ENCODE results near the gene BTLA.
A peak's percentile ranks its signal among the peaks of the same experiment; 100 is the strongest.
"Not testable (repeated sequence)": the region's sequence is repeated elsewhere in the genome, so short reads cannot be mapped to it uniquely, and the experiment has no call there.

The BTLA gene

GRCh38 chr3:112498914-112499711, at the start of gene BTLA:
BTLA (minus strand) TSS chr3:112499472; CDS start chr3:112499358, 114 bp downstream.
- no peak for DNase-seq

- DNase-seq = no peak
These were observed 47.0 kb upstream of the BTLA start for GRCh38 chr3:112546216-112546759.

- no peak for DNase-seq
These were observed 40.8 kb upstream of the BTLA start for GRCh38 chr3:112539825-112540650.

GRCh38 chr3:112531358-112531781, 32.1 kb upstream of the BTLA start:
- DNase-seq = no peak

GRCh38 chr3:112530573-112530972, 31.3 kb upstream of the BTLA start:
- no peak for DNase-seq

- DNase-seq = not testable (repeated sequence)
These were observed 24.9 kb upstream of the BTLA start for GRCh38 chr3:112524127-112524526.

- DNase-seq = no peak
These were observed 20.2 kb upstream of the BTLA start for GRCh38 chr3:112519424-112520001.

- not testable (repeated sequence) for DNase-seq
These were observed 19.7 kb upstream of the BTLA start for GRCh38 chr3:112518970-112519369.

GRCh38 chr3:112514527-112515128, 15.4 kb upstream of the BTLA start:
- DNase-seq = peak in 1 of 2 experiments; percentile 25

- DNase-seq = no peak
These were observed 13.0 kb upstream of the BTLA start for GRCh38 chr3:112512320-112512719.

- DNase-seq = no peak
These were observed 9.6 kb upstream of the BTLA start for GRCh38 chr3:112508860-112509259.

GRCh38 chr3:112508261-112508660, 9.0 kb upstream of the BTLA start:
- no peak for DNase-seq

GRCh38 chr3:112505907-112506306, 6.6 kb upstream of the BTLA start:
- DNase-seq = no peak

- no peak for DNase-seq
These were observed 4.9 kb upstream of the BTLA start for GRCh38 chr3:112504123-112504522.

- DNase-seq = no peak
These were observed 4.2 kb upstream of the BTLA start for GRCh38 chr3:112503304-112503972.

GRCh38 chr3:112500621-112501020, 1.3 kb upstream of the BTLA start:
- DNase-seq = no peak

- DNase-seq = no peak
These were observed 1.2 kb downstream of the BTLA start for GRCh38 chr3:112497897-112498548.

- DNase-seq = no peak
These were observed 2.8 kb downstream of the BTLA start for GRCh38 chr3:112496366-112497067.

GRCh38 chr3:112494448-112494767, 4.9 kb downstream of the BTLA start:
- not testable (repeated sequence) for DNase-seq

GRCh38 chr3:112492124-112492523, 7.1 kb downstream of the BTLA start:
- DNase-seq = no peak

GRCh38 chr3:112491373-112491772, 7.9 kb downstream of the BTLA start:
- DNase-seq = no peak
